Measurements from ENCODE around the gene GARIN5B.
A peak's percentile ranks its signal among the peaks of the same experiment; 100 is the strongest.
"Not testable (repeated sequence)": the region's sequence is repeated elsewhere in the genome, so short reads cannot be mapped to it uniquely, and the experiment has no call there.

GARIN5B gene

DNA sequence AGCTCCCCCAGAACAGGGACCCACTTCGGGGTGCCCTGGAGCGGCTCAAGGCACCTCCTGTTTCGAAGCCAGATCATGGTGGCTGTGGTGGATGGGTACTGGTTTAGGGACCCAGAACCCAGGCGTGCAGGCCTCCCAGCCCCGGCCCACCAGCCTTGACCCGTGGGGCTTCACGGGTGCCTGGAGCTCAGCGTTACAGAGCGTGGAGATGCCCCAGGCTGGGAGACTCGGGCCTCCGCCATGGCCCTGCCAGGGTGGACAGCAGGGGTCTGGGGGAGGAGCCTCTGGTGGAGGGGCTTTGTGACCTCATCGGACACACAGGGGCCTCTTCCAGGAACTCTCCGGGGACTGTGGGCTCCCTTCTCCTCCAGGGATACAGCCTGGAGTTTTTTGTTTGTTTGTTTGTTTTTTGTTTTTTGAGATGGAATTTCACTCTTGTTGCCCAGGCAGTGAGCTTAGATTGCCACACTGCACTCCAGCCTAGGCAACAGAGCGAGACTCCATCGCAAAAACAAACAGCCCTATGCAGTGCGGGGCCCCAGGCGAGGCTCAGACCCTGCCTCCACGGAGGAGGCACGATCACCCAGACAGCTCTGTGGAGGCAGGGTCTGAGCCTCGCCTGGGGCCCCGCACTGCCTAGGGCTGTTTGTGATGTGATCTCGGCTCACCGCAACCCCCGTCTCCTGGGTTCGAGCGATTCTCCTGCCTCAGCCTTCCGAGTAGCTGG lies at the start of gene GARIN5B:
TSS of gene GARIN5B (minus strand) at position 271 of the 727 bp plus-strand sequence. CDS start at position 77, 194 bp downstream.
- no peak for FAIRE-seq

DNA sequence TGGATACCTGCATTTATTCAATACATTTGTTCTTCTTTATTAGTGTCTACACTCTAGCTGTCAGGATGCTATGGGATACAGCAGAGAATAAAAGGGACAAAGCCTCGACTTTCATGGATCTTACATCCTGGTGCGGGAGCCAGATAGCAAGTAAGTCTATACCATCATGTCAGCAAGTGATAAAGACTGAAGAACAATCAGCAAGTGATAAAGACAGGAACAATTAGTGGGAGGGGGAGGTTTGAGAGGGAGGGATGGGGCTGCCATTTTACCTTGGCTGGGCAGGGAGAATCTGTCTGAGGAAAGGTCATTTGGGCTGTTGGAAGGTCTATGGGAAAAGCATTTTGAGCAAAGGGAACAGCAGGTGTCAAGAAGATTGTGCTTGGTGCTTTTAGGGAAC lies 47.1 kb upstream of the GARIN5B start:
- FAIRE-seq = no peak

DNA sequence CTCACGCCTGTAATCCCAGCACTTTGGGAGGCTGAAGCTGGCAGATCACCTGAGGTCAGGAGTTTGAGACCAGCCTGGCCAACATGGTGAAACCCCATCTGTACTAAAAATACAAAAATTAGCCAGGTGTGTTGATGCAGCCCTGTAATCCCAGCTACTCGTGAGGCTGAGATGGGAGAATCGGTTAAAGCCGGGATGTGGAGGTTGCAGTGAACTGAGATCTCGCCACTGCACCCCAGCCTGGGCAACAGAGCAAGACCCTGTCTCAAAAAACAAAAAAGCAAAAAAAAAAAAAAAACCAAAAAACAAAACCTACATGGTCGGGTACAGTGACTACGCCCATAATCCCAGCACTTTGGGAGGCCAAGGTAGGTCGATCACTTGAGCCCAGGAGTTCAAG lies 46.1 kb upstream of the GARIN5B start:
- FAIRE-seq = not testable (repeated sequence)

DNA sequence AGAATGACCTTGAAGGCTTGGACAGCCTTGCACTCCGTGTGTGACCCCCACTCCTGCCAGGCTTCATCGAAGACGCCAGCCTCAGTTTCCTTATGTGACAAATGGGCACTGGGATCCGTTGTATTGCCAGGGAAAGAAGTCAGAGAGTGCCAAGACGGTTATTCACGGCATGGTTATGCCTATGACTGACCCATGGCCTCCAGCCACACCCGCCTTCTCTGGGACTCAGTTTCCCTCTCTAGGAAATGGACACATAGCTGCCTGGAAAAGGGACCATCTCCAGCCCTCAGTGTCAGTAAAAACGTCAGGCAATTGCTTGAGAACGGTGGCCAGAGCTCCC lies 45.4 kb upstream of the GARIN5B start:
- no peak for FAIRE-seq

DNA sequence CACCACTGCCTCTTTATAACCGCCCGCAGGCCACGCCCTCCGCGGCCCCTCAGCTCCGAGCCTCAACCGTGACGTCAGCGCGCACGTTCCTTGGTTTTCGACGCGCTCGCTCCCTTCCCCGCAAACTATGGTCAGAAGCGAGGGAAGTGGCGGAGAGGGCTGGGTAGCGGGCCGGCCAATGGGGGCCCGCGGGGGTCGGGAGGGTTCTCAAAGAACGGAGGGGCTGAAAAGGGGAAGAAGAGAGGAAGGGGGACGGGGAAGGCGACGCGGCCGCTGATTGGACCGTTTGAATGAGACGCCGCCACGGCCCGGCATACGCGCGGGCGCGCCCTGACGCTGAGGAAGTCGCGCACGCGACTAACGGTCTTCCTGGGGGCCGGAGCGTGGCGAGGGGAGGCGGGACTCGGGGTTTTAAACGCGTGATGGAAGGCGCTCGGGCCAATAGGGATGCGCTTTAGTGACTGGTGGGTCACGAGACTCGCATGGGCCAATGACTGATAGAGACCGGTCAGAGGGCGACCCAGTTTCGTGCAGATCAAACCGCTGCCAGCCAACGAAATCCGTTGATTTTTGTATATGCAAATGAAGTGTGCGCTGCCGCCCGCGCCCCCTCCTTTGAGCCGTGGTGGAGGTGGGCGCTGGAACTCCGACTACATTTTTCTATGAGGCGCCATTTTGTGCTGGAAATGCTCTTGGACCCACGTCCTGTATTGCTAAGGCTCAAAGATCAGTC lies 44.9 kb upstream of the GARIN5B start:
- FAIRE-seq = peak; percentile 98

DNA sequence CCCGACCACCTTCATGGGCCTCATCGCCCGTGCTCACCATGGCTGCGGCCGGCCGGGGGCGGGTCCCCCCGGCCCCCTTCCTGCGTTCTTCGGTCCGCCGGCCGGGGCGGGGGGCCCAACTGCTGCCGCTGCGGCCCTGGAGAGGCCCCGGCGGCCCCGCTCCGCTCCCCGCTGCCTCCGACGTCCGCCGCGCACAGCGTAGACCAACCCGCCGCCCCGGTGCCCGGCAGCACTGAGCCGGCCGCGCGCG lies 44.4 kb upstream of the GARIN5B start, which contains the start of gene UBE2S:
TSS of gene UBE2S (minus strand) at position 239 of the 250 bp plus-strand sequence. CDS start at position 40, 199 bp downstream.
- FAIRE-seq = not testable (repeated sequence)

DNA sequence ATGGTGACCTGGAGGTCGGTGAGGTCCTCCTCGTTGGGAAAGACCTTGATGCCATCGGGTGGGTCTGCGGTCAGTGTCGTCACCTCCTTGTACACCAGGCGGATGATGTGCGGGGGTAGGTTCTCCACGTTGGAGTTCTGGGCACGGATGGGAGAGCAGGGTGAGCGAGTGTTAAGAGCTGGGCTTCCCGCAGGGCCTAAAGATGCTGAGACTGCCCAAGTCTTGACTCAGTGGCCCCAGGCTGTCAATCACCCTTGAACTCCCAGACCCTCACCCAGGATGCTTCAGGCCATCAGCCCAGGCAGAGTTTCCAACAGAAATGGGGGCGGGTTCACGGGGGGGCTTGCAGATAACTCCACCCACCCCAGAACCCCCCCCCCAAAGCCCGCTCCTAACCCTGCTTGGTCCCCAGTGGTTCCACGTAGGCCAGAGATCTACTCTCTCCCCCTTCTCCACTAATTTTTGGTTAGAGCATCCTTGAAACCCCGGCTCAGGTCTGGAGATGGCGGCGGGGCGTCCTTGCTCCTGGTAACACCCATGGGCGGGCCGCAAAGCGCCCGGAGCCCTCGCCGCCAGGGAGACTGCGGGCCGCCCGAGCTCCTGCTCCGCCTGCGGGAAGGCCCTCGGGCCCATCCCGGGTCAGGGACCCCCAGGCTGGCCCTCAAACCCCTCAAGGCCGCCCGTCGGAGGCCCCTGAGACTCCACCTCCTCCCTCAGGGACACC lies 43.9 kb upstream of the GARIN5B start:
- FAIRE-seq = no peak

DNA sequence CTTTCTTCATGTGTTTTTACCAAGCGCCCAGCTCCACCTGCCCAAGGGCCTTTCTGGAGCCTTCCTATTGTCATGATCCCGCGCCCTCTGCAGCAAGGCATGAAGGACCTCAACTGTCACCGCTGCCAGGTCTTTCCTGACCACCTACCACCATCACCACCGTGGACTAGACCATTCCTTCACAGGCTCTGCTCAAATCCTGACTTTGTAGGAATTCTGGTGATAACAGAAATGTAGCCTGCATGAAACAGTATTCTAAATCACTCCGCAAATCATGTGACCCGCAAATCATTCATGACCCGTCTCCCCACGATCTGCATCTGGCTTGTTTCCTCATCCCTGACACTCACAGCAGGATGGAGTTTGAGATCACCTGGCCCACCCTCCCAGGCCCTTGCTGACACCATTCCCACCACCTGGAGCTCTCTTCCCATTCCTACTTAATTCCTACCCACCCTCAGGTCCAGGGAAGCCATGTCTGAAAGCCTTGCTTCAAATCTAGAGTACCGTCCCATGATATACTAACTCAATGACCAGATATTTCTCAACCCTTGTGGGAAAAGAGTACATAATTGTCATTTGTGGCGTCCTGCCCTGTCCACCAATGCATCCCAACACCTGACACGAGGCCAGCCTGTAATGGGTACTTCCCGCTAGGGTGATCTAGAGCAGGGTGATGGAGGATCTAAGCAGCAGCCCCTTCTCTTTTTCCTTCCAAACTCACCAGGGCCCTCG lies 43.2 kb upstream of the GARIN5B start:
- no peak for FAIRE-seq

DNA sequence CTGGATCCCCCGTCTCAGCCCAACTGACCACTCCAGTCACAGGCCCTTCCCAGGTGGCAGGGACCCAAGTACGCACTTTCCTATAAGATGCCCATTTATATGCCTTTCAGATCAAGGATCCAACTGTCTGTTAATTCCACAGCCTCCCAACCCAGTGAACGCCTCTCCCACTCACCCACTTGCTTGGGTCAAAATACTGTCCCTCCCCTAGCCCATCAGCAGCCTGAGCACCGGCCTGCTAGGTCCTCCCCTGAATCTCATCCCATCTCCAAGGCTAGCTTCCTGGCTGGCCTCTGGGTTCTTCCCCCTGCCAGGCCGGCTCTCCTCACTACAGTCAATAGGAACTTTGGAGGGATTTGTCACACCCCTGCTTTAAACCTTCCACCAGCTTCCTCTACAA lies 42.6 kb upstream of the GARIN5B start:
- FAIRE-seq = no peak

DNA sequence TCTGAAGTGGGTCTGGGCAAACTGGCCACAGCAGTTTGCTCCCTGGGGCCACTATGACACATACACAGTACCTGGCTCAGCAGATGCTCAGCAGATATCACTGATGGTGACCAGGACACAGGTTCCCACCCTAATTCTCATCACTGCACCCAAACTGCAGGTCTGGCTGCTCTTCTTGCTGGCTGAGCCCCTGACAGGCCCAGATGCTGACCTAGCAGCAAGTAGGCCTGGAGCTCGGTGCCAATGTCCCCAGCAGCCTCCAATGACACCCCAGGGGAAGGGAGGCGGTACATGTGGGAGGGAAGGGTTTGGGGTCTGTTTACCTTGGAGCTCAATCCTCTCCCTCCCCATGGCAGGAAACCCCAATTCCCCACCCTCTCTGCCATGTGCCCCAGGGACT lies 39.4 kb upstream of the GARIN5B start:
- no peak for FAIRE-seq

DNA sequence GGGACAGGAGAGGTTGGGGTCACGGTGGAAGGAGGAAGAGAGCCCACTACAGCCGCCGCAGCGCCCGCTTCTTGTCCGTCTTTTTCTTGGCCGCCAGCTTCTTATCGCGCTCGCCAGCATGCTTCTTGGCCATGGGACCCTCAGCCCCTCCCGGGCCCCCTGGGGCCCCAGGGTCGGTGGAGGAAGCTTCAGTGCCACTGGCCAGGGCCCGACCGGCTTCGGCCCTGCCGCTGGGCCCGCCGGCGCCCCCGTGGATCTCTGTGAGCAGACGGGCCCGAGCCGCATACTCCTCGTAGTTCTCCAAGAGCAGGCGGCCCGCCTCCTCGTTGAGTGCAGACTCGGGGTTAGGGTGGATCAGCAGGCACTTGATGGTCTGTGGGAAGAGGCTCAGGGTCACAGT lies 38.3 kb upstream of the GARIN5B start:
- not testable (repeated sequence) for FAIRE-seq

DNA sequence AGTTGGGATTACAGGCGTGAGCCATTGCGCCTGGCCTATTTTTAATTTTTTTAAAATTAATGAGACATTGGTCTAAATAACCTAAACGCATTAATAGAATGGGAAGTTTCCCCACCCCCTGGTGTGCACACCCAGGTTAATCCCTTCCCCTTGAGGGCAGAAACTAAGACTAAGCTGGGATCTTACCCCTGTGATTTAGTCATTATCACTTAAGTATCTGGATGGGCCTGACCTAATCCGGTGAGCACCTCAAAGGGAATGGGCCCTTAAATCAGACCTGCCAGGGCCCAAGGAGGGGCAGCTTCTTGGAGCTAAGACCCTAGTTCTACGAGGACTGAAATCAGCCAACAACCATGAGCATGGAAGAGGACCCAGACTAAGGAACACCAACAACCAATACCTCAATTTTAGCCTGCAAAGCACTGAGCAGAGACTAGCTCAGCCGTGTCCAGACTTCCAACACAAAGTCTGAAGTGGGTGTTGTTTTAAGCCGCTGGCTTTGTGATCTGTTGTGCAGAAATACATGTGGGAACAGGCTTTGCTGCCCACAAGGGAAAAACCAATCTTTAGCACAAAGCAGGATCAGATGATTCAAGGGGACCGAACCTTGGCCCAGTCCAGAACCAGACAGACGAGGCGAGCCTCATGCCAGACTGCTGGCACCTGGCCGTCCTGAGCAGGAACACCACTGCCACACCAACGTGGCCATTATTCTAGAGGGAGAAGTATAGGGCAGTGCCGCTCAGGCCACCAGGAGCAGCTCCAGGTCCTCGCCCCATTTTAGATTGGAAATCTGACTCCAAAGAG lies 37.4 kb upstream of the GARIN5B start:
- FAIRE-seq = no peak

DNA sequence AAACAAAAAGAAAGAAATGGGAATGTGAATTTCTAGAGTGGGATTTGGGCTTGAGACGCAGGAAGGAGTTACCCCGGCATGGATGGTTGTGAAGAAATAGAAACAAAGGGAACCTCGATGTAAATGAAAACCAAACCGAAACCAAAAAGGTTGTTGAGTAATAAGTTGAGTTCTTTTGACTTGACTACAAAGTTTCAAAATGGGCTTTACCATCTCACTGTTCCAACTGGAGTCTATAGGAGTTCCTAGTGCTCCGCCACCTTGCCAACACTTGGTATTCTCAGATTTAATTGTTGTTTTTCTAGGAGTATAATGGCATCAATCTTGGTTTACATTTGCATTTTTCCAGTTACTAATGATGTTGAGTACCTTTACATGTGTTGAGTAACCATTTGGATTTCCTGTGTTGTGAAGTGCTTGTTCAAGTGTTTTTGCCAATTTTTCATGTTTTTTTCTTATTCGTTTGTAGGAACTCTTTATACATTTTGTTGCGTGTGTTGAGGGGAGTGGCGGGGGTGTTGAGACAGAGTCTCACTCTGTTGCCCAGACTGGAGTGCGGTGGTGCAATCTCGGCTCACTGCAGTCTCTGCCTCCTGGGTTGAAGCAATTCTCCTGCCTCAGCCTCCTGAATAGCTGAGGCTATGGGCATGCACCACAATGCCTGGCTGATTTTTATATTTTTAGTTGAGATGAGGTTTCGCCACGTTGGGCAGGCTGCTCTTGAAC lies 35.3 kb upstream of the GARIN5B start:
- FAIRE-seq = no peak

DNA sequence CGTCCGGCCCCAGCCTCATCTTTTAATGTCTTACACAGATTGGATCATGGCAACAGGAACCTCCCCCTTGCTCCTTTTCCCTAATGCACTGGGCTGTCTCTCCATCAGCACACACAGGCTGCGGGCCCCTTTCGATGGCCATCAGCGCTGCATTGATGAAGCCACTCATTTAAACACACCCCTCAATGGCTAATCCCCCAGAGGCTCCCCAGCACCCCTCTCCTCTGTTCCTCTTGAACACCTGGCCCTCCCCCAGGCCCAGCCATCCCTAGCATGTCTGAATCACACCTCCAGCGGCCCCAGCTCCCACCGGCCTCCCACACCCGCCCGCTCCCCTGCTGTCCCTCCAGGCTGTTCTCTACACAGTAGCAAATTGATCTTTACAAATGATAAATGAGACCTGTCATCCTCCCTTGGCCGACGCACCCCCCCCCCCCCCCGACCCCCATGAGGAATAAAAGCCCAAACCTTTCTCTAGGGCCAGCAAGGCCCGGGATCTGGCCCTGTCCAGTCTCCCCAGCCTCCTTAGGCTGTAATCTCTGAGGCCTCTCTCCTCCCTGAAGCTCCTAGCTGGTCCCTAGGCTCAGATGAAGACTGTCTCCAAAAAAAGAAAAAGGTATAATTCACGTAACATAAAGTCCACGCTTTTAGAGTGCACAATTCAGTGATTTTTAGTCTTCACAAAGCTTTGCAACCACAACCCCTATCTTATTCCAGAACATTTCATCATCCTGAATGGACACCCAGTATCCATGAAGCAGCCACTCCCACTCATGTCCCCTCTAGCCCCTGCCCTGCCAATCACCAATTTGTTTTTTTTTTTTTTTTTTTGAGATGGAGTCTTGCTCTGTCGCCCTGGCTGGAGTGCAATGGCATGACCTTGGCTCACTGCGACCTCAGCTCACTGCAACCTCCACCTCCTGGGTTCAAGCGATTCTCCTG lies 30.0 kb upstream of the GARIN5B start:
- no peak for FAIRE-seq

DNA sequence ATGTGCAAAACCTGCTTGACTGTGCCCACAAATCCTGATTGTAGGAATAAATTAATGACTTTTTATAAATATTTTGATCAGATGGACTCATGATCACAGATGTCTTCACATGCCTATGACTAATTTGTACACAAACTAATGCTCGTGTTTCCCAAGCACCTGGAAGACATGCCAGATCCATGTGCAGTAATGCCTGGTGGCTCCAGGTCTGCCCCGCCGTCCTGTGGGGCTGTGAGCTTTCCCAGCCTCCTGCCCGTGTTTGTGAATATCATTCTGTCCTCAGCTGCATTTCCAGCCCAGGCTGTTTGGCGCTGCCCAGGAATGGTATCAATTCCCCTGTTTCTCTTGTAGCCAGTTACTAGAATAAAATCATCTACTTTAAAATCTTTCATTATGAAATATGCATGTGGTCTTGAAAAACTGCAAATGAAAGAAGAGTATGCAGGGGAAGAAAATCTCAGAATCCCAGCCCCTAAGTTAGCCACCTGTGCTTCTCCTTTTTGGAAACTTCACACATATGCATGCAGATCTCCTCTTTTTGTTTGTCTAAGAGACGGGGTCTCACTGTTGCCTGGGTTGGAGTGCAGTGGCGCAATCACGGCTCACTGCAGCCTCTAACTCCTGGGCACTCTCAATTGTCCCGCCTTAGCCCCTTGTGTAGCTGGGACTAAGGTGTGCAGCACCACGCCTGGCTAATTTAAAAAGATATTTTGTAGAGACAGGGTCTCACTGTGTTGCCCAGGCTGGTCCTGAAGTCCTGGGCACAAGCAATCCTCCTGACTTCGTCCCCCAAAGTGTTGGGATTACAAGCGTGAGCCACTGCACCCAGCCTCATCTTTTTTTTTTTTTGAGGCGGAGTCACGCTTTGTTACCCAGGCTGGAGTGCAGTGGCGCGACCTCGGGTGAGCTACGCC lies 28.9 kb upstream of the GARIN5B start:
- FAIRE-seq = no peak

DNA sequence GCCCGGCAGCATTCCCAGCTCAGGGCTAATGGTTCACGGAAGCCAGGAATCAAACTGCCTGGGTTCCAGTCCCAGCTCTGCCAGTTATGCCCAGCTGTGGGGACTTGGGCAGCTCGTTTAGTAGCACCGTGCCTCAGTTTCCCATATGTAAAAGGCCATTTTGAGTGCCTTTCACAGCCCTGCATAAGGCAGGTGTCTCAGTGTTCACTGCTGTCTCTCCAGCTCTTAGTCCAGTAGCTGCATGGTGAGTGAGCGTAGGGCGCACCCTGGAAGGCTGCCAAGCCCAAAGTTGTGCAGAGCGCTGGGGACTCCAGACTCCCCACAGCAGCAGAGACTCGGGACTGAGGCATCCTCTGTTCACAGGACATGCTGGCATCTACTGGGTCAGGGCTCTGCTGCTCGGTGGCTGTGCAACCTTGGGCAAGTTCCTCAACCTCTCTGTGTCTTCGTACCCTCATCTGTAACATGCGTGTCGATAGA lies 28.2 kb upstream of the GARIN5B start:
- no peak for FAIRE-seq

DNA sequence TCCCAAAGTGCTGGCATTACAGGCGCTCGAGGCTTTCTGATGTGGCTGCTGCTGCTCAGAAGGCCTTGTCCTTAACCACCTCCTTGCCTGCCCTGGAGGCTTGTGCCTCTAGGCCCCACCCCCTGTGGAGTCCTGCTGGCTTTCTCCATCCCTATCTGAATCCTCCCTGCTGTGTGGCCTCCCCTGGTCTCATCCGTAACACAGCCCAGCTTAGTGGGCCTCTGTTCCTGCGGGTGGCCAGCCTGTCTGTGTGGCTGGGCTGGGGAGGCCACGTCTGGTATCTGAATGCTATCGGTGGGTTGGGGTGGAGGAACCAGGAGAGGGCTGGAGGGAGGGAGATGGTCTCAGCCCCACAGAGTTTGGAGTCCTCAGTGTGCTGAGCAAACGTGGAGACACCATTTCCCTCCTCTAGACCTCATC lies 27.4 kb upstream of the GARIN5B start:
- FAIRE-seq = no peak

DNA sequence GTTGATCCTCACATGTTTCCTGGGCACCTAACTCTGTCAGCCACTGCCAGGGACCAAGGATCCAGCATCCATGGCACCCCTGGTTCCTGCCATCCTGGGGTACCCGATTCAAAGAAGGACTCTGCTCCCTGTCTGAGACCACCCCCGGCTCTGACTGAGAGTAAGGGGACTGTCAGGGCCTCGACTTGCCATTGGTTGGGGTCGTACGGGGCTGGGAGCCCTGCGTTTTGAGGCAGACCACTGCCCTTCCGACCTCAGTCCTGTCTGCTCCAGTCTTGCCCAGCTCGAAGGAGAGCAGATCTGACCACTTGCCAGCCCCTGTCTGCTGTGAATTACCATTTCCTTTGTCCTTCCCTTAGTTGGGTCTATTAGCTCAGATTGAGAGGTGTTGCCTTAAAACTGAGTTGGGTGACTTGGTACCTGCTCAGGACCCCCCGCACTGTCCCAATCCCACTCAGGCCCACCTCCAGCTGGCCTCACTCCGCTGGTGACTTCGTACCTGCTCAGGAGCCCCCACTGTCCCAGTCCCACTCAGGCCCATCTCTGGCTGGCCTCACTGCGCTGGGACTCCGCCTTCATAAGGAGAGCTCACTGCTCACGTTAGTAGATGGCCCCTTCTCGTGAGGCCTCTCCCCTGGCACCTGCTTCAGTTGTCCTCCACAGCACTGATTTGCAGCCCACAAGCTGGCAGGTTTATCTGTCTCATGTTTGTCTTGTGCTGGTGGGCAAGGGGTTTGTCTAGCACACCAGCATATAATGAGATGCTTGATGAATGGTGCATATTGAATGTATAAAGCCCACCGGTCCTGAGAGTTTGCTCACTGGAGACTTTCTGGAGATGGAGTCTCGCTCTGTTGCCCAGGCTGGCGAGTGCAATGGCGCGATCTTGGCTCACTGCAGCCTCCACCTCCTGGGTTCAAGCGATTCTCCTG lies 26.6 kb upstream of the GARIN5B start:
- FAIRE-seq = no peak
